T-cell (primary cell): ENCODE data around the gene TASP1. TPM values are rescaled to one million over a fixed set of nuclear protein-coding genes. Genes with fewer than 3 reads are reported as not detected.

Source experiments
- total RNA-seq, 35 experiments: library from RNA in 6 of 35; stranded (reverse) in 6 of 35; fragments of 120-200 nt in 1 of 35; gene quantifications; one replicate each; pipeline versions ENCODE4 v1.2.1 to v1.2.4 and lab custom pipeline; 2013 to 2026

The TASP1 gene
- total RNA-seq, 5 donors from 2014 or later (not counting 1 experiment from before 2014, with no cell fraction given): 11.2 to 19.4 (median 13.8) TPM

Other genes starting within 250 kb of the TASP1 start
- gene ESF1, start 146.0 kb upstream of the TASP1 start, total RNA-seq: 10 to 100 TPM in 4 of 5 donors, 1 to 10 TPM in 1; 9.4 to 14.2 (median 12.2) TPM
- 10 to 100 TPM; 25.6 to 39.4 (median 30.1) TPM for gene NDUFAF5, start 146.1 kb upstream of the TASP1 start, total RNA-seq